Neural cell (in vitro differentiated cells): ENCODE results near the gene AJUBA. TPM values are rescaled to one million over a fixed set of nuclear protein-coding genes. Genes with fewer than 3 reads are reported as not detected.

Experiments
- H2AFZ ChIP-seq: fragments of 200-600, 300-800 bp; sonication (generic), shearing (Covaris generic); 2 replicates; pipeline ENCODE4 v1.6.0; 2014; ENCODE audit warnings: low read depth, mild to moderate bottlenecking, antibody characterized with exemption, low read length, moderate library complexity
- H3F3A ChIP-seq: fragments of 200-600 bp; shearing (Covaris generic); 2 replicates; pipeline ENCODE4 v1.6.1; 2016; ENCODE audit warnings: mild to moderate bottlenecking, moderate library complexity, mixed read lengths, antibody characterized with exemption, low read length; ENCODE audit not compliant: insufficient read depth, poor library complexity, severe bottlenecking
- H3K27ac ChIP-seq: fragments of 200-600, 300-800 bp; sonication (generic), shearing (Covaris generic); 2 replicates; pipeline ENCODE4 v1.5.1; 2014; ENCODE audit warnings: mild to moderate bottlenecking, low read length, moderate library complexity
- H3K27me3 ChIP-seq: fragments of 300-800, 200-600 bp; sonication (generic), shearing (Covaris generic); 2 replicates; pipeline ENCODE4 v1.6.0; 2014; ENCODE audit warnings: mild to moderate bottlenecking, low read depth, low read length, moderate library complexity; ENCODE audit not compliant: insufficient read depth
- H3K36me3 ChIP-seq: fragments of 300-800, 200-600 bp; sonication (generic), shearing (Covaris generic); 2 replicates; pipeline ENCODE4 v1.5.1; 2014; ENCODE audit warnings: mild to moderate bottlenecking, antibody characterized with exemption, low read length, moderate library complexity; ENCODE audit not compliant: insufficient read depth
- H3K4me2 ChIP-seq: fragments of 300-800, 200-600 bp; sonication (generic), shearing (Covaris generic); 2 replicates; pipeline ENCODE4 v1.6.0; 2014; ENCODE audit warnings: mild to moderate bottlenecking, low read length
- H3K4me3 ChIP-seq: fragments of 300-800, 200-600 bp; sonication (generic), shearing (Covaris generic); 2 replicates; pipeline ENCODE4 v1.5.1; 2014; ENCODE audit warnings: mild to moderate bottlenecking, low read length, moderate library complexity
- H3K79me2 ChIP-seq: fragments of 200-600 bp; shearing (Covaris generic); replicated peaks from 2 replicates; pipeline ENCODE4 v1.6.0; 2014; ENCODE audit warnings: mild to moderate bottlenecking, low read length, moderate library complexity; ENCODE audit not compliant: insufficient read depth
- H3K9ac ChIP-seq: fragments of 300-800, 200-600 bp; sonication (generic), shearing (Covaris generic); 2 replicates; pipeline ENCODE4 v1.6.1; 2016; ENCODE audit warnings: mild to moderate bottlenecking, low read length, mixed read lengths
- H3K9me2 ChIP-seq: fragments of 200-600 bp; shearing (Covaris generic); 2 replicates; pipeline ENCODE4 v1.6.1; 2016; ENCODE audit warnings: mild to moderate bottlenecking, low read length, mixed read lengths; ENCODE audit not compliant: insufficient read depth
- H3K9me3 ChIP-seq: fragments of 200-600, 300-800 bp; sonication (generic), shearing (Covaris generic); 2 replicates; pipeline ENCODE4 v1.6.1; 2016; ENCODE audit warnings: mild to moderate bottlenecking, mixed run types, low read length, moderate library complexity, mixed read lengths
- H4K20me1 ChIP-seq: fragments of 200-600 bp; shearing (Covaris generic); 2 replicates; pipeline ENCODE4 v1.6.1; 2016; ENCODE audit warnings: mild to moderate bottlenecking, mixed run types; ENCODE audit not compliant: insufficient read depth
- CTCF ChIP-seq: fragments of 450-650 bp; IDR thresholded peaks from 2 replicates; pipeline ENCODE4 v1.5.1; 2014; ENCODE audit warnings: antibody characterized with exemption, mild to moderate bottlenecking, moderate library complexity; ENCODE audit not compliant: poor library complexity, severe bottlenecking
- EP300 ChIP-seq: fragments of 450-650 bp; conservative IDR thresholded peaks from 2 replicates; pipeline ENCODE4 v1.6.1; 2014; ENCODE audit warnings: antibody characterized with exemption, mild to moderate bottlenecking, moderate library complexity; ENCODE audit not compliant: poor library complexity, severe bottlenecking
- EZH2 ChIP-seq: fragments of 200-600, 300-800 bp; shearing (Covaris generic), sonication (generic); IDR thresholded peaks from 2 replicates; pipeline ENCODE4 v1.6.1; 2014; ENCODE audit warnings: antibody characterized with exemption, low read length, borderline replicate concordance, mild to moderate bottlenecking; ENCODE audit not compliant: insufficient read depth, poor library complexity, severe bottlenecking
- MXI1 ChIP-seq: fragments of 450-650 bp; conservative IDR thresholded peaks from 2 replicates; pipeline ENCODE4 v1.6.1; 2014; ENCODE audit warnings: antibody characterized with exemption, mild to moderate bottlenecking; ENCODE audit not compliant: poor library complexity, severe bottlenecking
- POLR2AphosphoS5 ChIP-seq: IDR thresholded peaks from 2 replicates; pipeline ENCODE4 v1.6.1; 2012
- RAD21 ChIP-seq: fragments of 450-650 bp; conservative IDR thresholded peaks from 2 replicates; pipeline ENCODE4 v1.6.1; 2014; ENCODE audit warnings: antibody characterized with exemption, mild to moderate bottlenecking, moderate library complexity
- REST ChIP-seq: IDR thresholded peaks from 2 replicates; pipeline ENCODE4 v1.6.1; 2012; ENCODE audit warnings: borderline replicate concordance
- SMC3 ChIP-seq: fragments of 450-650 bp; conservative IDR thresholded peaks from 2 replicates; pipeline ENCODE4 v1.6.1; 2014; ENCODE audit warnings: antibody characterized with exemption, mild to moderate bottlenecking, moderate library complexity; ENCODE audit not compliant: poor library complexity
- TAF1 ChIP-seq: IDR thresholded peaks from 2 replicates; pipeline ENCODE4 v1.6.1; 2012; ENCODE audit warnings: low read depth
- polyA plus RNA-seq: library from polyadenylated mRNA; depleted of rRNA; stranded (reverse); fragments of >200 nt; gene quantifications from 2 replicates; pipeline ENCODE4 v1.2.3, GENCODE V29; 2014

Gene AJUBA
- polyA plus RNA-seq, 1 donor from 2014 or later, result 1.9 TPM

- Histone ChIP-seq H3K27me3 (peaks cover 32% of the 10 kb centered on the region), H3K36me3 (no peaks in the 10 kb centered on the region), H3K27ac (no peak overlapping the region), H3K4me3 (peak overlapping the region; percentile 75), H3K79me2 (peaks cover 29% of the 10 kb centered on the region), H3K9me3 (no peaks in the 10 kb centered on the region), H3F3A (no peaks in the 10 kb centered on the region), H2AFZ (no peak overlapping the region), H3K4me2 (no peak overlapping the region), H4K20me1 (no peaks in the 10 kb centered on the region), H3K9ac (no peak overlapping the region), H3K9me2 (no peaks in the 10 kb centered on the region)
- no peak for TF ChIP-seq RAD21
- no peak for TF ChIP-seq REST
- TF ChIP-seq EZH2, result no peak
- TF ChIP-seq TAF1, result no peak
- no peak for TF ChIP-seq EP300
- no peak for TF ChIP-seq MXI1
- no peak for TF ChIP-seq SMC3
- TF ChIP-seq CTCF, result no peak
- TF ChIP-seq POLR2AphosphoS5, result no peak
These were observed 375 bp downstream of the AJUBA start for GRCh38 chr14:22981876-22982476.

GRCh38 chr14:22981090-22981875, 1.1 kb downstream of the AJUBA start:
- no peaks in the 10 kb centered on the region for H3F3A ChIP-seq
- no peaks in the 10 kb centered on the region for H4K20me1 ChIP-seq
- no peak overlapping the region for H3K27ac ChIP-seq
- no peaks in the 10 kb centered on the region for H3K36me3 ChIP-seq
- no peak overlapping the region for H3K4me2 ChIP-seq
- H3K9ac ChIP-seq, result no peak overlapping the region
- H3K79me2 ChIP-seq, result peaks cover 29% of the 10 kb centered on the region
- TF ChIP-seq SMC3 (no peak), POLR2AphosphoS5 (no peak)
- H2AFZ ChIP-seq, result no peak overlapping the region
- peaks cover 32% of the 10 kb centered on the region for H3K27me3 ChIP-seq
- no peaks in the 10 kb centered on the region for H3K9me3 ChIP-seq
- H3K4me3 ChIP-seq, result peak overlapping the region; percentile 75
- H3K9me2 ChIP-seq, result no peaks in the 10 kb centered on the region
